GM18499 (cell line): Measurements from ENCODE around the gene FLVCR1.
"Not testable (repeated sequence)": the region's sequence is repeated elsewhere in the genome, so short reads cannot be mapped to it uniquely, and the experiment has no call there.

Source experiments
- ATAC-seq: cut with Tn5 transposase; IDR thresholded peaks from one replicate; pipeline ENCODE4 v1.9.1; 2021; ENCODE audit warnings: moderate number of reproducible peaks; ENCODE audit not compliant: insufficient read depth, unreplicated experiment

Gene FLVCR1

GRCh38 chr1:212914110-212914509 lies 56.0 kb downstream of the FLVCR1 start:
- ATAC-seq, result not testable (repeated sequence)

- ATAC-seq, result no peak
Measured at GRCh38 chr1:212914789-212915188, 56.7 kb downstream of the FLVCR1 start.

GRCh38 chr1:212915245-212916091 lies 57.4 kb downstream of the FLVCR1 start:
- ATAC-seq, result no peak

GRCh38 chr1:212916481-212917133 lies 58.5 kb downstream of the FLVCR1 start:
- ATAC-seq, result no peak

DNA sequence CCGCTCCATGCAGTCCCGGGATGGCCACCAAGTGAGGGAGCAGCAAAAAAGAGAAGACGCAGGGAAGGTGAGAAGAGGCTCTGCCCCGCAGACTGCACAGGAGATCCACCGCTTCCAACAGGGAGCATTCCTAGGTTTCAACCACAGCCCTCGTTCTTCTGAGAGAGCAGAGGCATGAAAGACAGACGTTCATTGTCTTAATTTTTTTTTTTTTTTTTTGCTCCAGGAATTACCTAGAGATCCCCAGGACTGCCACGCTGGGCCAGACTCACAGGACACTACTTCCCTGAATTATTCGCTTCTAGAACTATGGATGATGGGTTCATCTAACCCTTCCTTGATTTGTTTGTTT lies 59.0 kb downstream of the FLVCR1 start:
- ATAC-seq, result no peak

- ATAC-seq, result no peak
Measured at GRCh38 chr1:212917858-212918257, 59.8 kb downstream of the FLVCR1 start.

- no peak for ATAC-seq
Measured at GRCh38 chr1:212918824-212919223, 60.7 kb downstream of the FLVCR1 start.

DNA sequence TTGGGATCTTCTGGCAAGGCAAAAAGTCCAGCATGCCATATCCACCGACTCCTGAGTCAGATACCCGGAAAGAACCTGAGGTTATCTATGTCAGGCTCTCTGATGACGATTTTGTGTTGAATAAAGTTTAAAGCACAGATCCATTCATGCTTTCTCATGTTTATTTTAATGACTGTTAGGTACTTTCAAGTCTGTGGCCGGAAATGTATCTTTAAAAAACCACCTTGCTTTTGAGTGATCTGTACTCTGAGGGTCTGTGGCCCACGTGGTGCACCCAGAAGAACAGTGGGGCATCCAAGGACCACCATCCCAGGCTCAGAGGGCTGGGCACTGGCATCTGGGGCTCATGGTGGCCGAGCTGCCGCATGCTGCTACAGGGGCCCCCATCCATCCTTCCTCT lies 62.2 kb downstream of the FLVCR1 start:
- no peak for ATAC-seq

DNA sequence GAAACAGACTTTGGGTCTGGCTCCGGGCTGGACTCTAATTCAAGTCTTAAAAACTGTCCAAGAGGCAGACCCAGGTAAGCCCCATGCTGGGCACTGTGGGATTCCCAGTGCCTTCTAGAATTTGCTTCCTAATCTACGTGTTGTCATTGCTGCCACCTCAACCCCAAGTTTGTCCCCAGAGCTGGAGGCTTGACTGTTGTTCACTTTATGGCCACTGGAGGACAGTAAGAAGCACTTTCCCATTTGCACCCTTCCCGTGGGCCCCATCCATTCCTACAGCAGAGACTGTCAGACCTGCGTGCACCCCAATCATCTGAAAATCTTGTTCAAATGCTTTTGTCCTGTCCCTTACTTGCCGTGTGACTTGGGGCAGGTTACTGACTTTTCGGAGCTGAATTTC lies 62.8 kb downstream of the FLVCR1 start:
- no peak for ATAC-seq

DNA sequence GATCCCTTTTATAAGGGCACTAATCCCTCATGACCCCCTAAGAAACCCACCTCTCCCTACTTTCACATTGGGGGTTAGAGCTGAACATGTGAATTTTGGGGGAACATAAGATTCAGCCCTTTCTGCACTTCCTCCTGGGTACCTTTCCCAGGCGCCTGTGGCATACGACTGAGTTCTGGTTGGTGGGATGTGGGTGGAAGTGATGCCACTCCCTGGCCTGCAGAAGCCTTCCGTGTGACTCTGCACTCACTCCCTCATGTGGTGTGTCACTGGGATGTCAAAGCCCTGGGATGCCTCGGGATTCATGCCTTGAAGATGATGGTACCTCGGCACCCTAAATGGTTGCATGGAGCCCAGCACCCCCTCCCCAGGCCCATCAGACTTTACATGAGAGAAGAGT lies 63.9 kb downstream of the FLVCR1 start:
- ATAC-seq, result no peak

- no peak for ATAC-seq
Measured at GRCh38 chr1:212926372-212926771, 68.3 kb downstream of the FLVCR1 start.

GRCh38 chr1:212928323-212929291 lies 70.5 kb downstream of the FLVCR1 start:
- ATAC-seq, result no peak

DNA sequence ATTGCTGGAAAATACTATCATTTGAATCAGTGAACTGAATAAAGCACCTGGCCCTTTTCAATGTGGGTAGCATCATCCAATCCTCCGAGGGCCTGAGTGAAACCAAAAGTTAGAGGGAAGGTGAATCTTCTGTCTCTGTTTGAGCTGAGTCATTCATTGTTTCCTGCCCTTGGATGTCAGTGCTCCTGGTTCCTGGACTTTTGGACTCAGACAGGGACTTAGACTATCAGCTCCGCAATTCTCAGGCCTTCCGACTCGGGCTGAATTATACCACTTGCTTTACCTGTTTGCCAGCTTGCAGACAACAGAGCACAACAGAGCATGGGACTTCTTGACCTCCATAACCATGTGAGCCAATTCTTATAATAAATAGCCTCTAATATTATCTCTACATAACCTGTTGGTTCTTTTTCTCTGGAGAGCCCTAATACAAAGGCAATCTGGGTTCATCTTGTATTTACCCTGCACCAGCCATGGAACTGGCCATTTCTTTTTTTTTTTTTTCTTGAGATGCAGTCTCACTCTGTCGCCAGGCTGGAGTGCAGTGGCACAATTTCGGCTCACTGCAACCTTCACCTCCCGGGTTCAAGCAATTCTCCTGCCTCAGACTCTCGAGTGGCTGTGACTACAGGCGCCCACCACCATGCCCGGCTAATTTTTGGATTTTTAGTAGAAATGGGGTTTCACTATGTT lies 73.1 kb downstream of the FLVCR1 start:
- no peak for ATAC-seq

DNA sequence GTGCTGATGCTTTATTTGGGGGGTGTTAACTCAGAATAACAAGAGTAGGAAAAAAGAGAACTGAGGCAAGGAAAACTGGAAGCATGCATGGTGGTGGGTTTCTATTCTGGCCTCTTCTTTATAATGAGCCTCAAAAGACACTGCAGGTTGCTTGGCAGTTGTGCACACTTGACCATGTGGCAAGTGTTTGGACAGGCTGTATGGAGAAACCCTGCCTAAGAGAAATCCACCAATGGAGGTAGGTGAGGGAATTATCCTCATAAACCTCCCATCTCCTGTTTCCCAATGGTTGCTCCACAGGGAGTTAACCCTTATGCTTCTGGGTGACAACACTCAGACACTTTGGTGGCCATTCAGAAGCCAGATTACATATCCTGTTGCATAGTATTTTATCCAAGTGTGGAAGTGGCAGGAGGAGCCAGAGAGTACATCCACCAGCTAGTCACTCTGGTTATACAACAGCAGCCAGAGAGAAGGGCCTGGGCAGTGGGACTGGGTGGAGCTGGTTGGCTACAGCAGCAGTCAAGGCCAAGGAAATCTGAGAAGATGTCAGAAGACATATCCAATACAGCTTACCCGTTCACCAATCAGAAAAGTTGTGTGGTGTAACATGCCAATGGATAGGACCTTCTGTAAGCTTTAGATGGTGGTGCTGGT lies 75.9 kb downstream of the FLVCR1 start:
- no peak for ATAC-seq

- ATAC-seq, result no peak
Measured at GRCh38 chr1:212935387-212935981, 77.4 kb downstream of the FLVCR1 start.

- ATAC-seq, result no peak
Measured at GRCh38 chr1:212937034-212937433, 79.0 kb downstream of the FLVCR1 start.

DNA sequence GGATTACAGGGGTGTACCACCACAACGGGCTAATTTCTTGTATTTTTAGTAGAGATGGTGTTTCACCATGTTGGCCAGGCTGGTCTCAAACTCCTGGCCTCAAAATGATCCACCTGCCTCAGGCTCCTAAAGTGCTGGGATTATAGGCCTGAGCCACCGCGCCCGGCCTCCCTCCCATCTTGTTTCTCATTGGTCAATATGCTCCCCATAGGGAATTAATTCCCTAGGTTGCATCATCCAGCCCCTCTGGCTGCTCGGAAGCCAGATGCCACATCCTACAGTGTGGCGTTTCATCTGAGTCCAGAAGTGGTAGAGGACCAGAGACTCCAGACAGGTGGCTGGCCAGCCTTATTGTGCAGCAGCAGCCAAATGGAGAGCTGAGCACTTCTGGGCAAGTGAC lies 80.8 kb downstream of the FLVCR1 start:
- ATAC-seq, result no peak

- no peak for ATAC-seq
Measured at GRCh38 chr1:212941452-212941851, 83.4 kb downstream of the FLVCR1 start.

GRCh38 chr1:212942679-212943392 lies 84.8 kb downstream of the FLVCR1 start:
- no peak for ATAC-seq
